Testis (tissue), 3 donors: ENCODE results near the gene INO80. TPM values are rescaled to one million over a fixed set of nuclear protein-coding genes. Genes with fewer than 3 reads are reported as not detected.
"Not testable (repeated sequence)": the region's sequence is repeated elsewhere in the genome, so short reads cannot be mapped to it uniquely, and the experiment has no call there.

Experiments
- DNase-seq: peaks from one replicate; pipeline ENCODE4 v3.0.0-alpha.2; 2019
- H3K27ac ChIP-seq, 2 donors: fragments of 200-600 bp; sonication (generic); one replicate each; pipeline ENCODE4 v1.5.1; 2019
- H3K27me3 ChIP-seq: fragments of 200-600 bp; sonication (generic); one replicate; pipeline ENCODE4 v1.5.1; 2019
- H3K36me3 ChIP-seq: fragments of 200-600 bp; sonication (generic); one replicate; pipeline ENCODE4 v1.5.1; 2017; ENCODE audit warnings: low read depth; ENCODE audit errors: missing control alignments
- H3K4me1 ChIP-seq: fragments of 200-600 bp; sonication (generic); one replicate; pipeline ENCODE4 v1.5.1; 2019
- H3K4me3 ChIP-seq, 2 donors: fragments of 200-600 bp; sonication (generic); one replicate each; pipeline ENCODE4 v1.5.1; 2017 to 2019
- H3K9me3 ChIP-seq: fragments of 200-600 bp; sonication (generic); one replicate; pipeline ENCODE4 v1.5.1; 2017
- POLR2A ChIP-seq: fragments of 450-650 bp; IDR thresholded peaks from one replicate; pipeline ENCODE4 v1.6.1; 2017; ENCODE audit warnings: antibody characterized with exemption, mild to moderate bottlenecking, moderate library complexity
- WGBS, 2 donors: methylation state at CpG; one replicate each; pipeline ENCODE4 v1.1.5; 2018; 5-methylcytosine and 5-hydroxymethylcytosine counted together
- intact Hi-C: fragments of 100-400 bp; cut with DNase I; formaldehyde crosslinking; loops from one replicate; pipeline ENCODE4 v1.15.1; 2023; ENCODE audit warnings: low total_unique reads
- polyA plus RNA-seq: library from polyadenylated mRNA; stranded (reverse); fragments of 350-450 nt; fragmentation: Illumina TruSeq; extraction: RNeasy Lipid Tissue Mini Kit (QIAGEN cat#74804); gene quantifications from one replicate; pipeline ENCODE4 v1.2.3, GENCODE V29; 2014; ENCODE audit warnings: low read depth, low replicate concordance; ENCODE audit not compliant: insufficient read depth
- total RNA-seq, 2 donors: library from RNA; depleted of rRNA; stranded (reverse); fragments of >200 nt; gene quantifications; one replicate each; pipeline ENCODE4 v1.2.3, GENCODE V29; 2016
- TF ChIP-seq, protein P1 (sequence below), 3 experiments: fragments of 450-650 bp in 2 of 3; fragments of 200-600 bp in 1 of 3; sonication (generic) in 1 of 3; IDR thresholded peaks; one replicate each; pipeline ENCODE4 v1.5.1; 2016 to 2019; ENCODE audit warnings: antibody characterized with exemption in 3 of 3, mild to moderate bottlenecking in 2 of 3, moderate library complexity in 1 of 3

INO80 gene
- total and polyA plus RNA-seq, 3 donors from 2014 or later: 21.2 to 44.2 (median 43.5) TPM

DNA sequence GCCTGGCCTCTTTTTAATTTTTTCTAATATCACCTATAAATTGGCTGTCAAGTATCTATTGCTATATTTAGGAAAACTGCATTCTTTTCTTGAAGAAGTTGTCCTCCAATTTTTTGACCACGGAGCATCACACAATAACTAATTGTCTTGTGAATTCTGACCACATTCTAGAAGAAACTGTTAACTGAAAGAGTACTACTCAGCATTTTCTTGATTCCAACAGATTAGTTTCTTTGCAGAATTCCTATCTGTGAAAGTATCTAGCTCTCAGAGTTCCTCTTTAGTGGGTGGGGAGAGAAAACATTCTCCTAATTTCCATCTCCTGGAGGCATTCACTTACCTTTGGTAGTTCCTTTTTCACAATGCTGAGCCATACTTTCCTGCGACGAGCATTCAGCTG lies 31.1 kb downstream of the INO80 start:
- Histone ChIP-seq H3K36me3 (no peaks in the 10 kb centered on the region), H3K27ac (no peak overlapping the region), H3K4me3 (no peak overlapping the region), H3K4me1 (no peaks in the 10 kb centered on the region), H3K9me3 (no peaks in the 10 kb centered on the region), H3K27me3 (no peaks in the 10 kb centered on the region)
- intact Hi-C loops: no loop called here
- TF ChIP-seq, protein P1, sequence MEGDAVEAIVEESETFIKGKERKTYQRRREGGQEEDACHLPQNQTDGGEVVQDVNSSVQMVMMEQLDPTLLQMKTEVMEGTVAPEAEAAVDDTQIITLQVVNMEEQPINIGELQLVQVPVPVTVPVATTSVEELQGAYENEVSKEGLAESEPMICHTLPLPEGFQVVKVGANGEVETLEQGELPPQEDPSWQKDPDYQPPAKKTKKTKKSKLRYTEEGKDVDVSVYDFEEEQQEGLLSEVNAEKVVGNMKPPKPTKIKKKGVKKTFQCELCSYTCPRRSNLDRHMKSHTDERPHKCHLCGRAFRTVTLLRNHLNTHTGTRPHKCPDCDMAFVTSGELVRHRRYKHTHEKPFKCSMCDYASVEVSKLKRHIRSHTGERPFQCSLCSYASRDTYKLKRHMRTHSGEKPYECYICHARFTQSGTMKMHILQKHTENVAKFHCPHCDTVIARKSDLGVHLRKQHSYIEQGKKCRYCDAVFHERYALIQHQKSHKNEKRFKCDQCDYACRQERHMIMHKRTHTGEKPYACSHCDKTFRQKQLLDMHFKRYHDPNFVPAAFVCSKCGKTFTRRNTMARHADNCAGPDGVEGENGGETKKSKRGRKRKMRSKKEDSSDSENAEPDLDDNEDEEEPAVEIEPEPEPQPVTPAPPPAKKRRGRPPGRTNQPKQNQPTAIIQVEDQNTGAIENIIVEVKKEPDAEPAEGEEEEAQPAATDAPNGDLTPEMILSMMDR (IDR thresholded peaks at IDR 0.05): no peak
- no peak for TF ChIP-seq POLR2A
- DNase-seq: no peak
- WGBS, 2 donors: 80 to 89% methylated on average over 3 of the region's 3 CpGs

DNA sequence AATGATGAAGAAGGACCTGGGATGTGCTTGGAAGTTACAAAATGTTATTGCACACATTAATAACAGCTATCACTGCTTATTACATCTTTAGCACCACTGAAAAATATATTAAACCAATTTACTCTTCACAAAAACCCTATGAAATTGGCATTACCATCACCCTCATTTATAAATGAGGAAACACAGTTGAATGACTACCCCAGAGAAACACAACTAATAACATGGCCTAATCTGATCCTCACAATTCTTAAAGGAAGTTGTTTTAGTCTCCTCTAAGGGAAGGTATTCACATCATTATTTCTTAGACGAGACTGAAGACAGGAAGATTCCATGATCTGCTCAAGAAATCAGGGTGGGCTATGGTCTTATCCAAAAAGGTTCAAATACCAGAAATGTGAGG lies 35.9 kb downstream of the INO80 start:
- H3K27ac ChIP-seq: no peak overlapping the region
- H3K27me3 ChIP-seq: no peaks in the 10 kb centered on the region
- no peaks in the 10 kb centered on the region for H3K9me3 ChIP-seq
- no peak for DNase-seq
- WGBS, 2 donors: 89 to 92% methylated on average over 1 of the region's 1 CpG
- intact Hi-C loops: no loop called here
- H3K36me3 ChIP-seq: no peaks in the 10 kb centered on the region
- TF ChIP-seq, protein P1 (IDR thresholded peaks at IDR 0.05): no peak
- TF ChIP-seq POLR2A: no peak
- no peak overlapping the region for H3K4me3 ChIP-seq
- no peaks in the 10 kb centered on the region for H3K4me1 ChIP-seq

DNA sequence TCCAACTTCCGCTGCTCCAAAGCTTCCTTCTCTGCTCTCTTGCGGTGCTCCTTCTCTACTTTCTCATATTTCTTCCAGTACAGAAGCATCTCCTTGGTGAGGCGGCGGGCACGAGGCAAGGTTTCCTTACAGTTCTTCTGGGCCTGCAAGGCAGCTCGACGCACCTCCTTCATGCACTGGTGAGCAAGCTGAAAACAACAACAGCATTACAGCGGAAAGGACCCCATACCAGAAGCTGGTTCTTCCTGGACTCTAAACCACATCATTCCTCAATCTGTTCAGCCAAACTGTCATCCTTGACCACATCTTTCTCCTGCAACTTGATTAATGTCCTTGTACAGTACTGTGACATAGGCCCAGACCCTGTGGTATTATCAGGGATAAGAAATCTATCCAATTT lies 36.4 kb downstream of the INO80 start:
- Histone ChIP-seq H3K9me3 (no peaks in the 10 kb centered on the region), H3K36me3 (no peaks in the 10 kb centered on the region), H3K4me3 (no peak overlapping the region), H3K27ac (no peak overlapping the region), H3K4me1 (no peaks in the 10 kb centered on the region), H3K27me3 (no peaks in the 10 kb centered on the region)
- intact Hi-C loops: no loop called here
- no peak for DNase-seq
- WGBS, 2 donors: 83 to 89% methylated on average over 8 of the region's 8 CpGs
- TF ChIP-seq, protein P1 (IDR thresholded peaks at IDR 0.05): no peak
- TF ChIP-seq POLR2A: no peak

DNA sequence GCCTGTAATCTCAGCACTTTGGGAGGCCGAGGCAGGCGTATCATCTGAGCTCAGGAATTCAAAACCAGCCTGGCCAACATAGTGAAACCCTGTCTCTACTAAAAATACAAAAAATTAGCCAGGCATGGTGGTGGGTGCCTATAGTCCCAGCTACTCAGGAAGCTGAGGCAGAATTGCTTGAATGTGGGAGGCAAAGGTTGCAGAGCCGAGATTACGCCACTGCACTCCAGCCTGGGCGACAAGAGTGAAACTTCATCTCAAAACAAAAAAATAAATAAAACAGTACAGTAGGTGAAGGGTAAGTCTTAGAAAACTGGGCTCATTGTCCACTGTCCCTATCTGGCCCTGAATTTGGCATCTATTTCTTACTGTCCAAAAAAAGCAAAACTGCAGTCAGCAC lies 37.2 kb downstream of the INO80 start:
- H3K9me3 ChIP-seq, DNase-seq, H3K27me3 ChIP-seq, H3K4me3 ChIP-seq, H3K27ac ChIP-seq, H3K36me3 ChIP-seq, H3K4me1 ChIP-seq, intact Hi-C loops: not testable (repeated sequence)
- 83 to 84% methylated on average over 5 of the region's 5 CpGs for WGBS, 2 donors

DNA sequence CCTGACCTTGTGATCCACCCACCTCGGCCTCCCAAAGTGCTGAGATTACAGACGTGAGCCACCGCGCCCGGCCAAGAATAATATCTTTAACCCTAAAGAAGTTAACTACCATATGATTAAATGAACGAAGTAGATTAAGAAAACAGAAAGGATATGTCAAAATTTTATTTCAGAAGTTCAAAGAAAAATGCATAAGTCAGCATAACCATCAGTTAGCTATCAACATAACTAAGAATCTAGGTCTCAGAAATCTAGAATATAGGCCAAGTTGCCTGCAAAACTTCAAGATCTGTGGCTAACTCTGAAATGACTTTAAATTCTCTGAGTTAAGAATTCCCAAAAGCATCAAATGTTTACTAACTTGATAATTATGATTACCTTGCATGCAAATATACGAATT lies 38.0 kb downstream of the INO80 start:
- H3K4me1 ChIP-seq: no peaks in the 10 kb centered on the region
- 64 to 81% methylated on average over 7 of the region's 7 CpGs for WGBS, 2 donors
- no peaks in the 10 kb centered on the region for H3K9me3 ChIP-seq
- H3K27me3 ChIP-seq: no peaks in the 10 kb centered on the region
- DNase-seq: no peak
- H3K36me3 ChIP-seq: no peaks in the 10 kb centered on the region
- intact Hi-C loops: no loop called here
- no peak overlapping the region for H3K27ac ChIP-seq
- no peak overlapping the region for H3K4me3 ChIP-seq
- TF ChIP-seq, protein P1 (IDR thresholded peaks at IDR 0.05): no peak
- no peak for TF ChIP-seq POLR2A
